DMS153 (cell line): ENCODE results near the gene IER5L.

Source experiments
- DNase-seq: peaks from one replicate; lab custom pipeline; 2025; lab: John Stamatoyannopoulos, UW

The IER5L gene

DNA sequence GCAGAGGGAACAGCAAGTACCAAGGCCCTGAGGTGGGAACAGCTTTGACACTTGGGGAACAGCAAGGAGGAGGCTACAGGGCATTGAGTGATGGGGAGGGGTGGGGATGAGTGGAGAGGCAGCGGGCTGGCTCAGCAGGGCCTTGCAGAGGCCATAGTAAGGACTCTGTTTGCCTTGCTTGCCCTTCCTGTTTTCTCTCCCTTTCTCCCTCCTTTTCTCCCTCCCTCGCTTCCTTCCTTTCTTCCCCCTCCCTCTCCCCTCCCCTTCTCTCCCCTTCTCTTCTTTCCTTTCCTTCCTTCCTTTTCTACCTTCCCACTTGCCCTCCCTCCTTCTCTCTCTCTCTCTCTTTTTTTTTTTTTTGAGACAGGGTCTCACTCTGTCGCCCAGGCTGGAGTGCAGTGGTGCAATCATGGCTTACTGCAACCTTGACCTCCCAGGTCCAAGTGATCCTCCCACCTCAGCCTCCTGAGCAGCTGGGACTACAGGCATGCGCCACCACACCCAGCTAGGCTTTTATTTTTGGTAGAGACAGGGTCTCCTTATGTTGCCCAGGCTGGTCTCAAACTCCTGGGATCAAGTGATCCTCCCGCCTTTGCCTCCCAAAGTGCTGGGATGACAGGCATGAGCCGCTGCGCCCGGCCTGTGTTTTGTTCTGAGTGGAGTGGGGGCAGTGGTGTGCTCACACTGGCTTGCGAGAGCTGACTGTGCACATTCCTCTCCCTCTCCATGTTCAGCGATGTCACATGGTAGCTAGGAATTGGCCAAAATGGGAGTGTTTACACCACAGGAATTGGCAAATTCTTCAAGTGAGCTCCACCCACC, 17.1 kb downstream of the IER5L start:
- no peak for DNase-seq

- no peak for DNase-seq
These were observed 21.9 kb downstream of the IER5L start for GRCh38 chr9:129156163-129156562.

DNA sequence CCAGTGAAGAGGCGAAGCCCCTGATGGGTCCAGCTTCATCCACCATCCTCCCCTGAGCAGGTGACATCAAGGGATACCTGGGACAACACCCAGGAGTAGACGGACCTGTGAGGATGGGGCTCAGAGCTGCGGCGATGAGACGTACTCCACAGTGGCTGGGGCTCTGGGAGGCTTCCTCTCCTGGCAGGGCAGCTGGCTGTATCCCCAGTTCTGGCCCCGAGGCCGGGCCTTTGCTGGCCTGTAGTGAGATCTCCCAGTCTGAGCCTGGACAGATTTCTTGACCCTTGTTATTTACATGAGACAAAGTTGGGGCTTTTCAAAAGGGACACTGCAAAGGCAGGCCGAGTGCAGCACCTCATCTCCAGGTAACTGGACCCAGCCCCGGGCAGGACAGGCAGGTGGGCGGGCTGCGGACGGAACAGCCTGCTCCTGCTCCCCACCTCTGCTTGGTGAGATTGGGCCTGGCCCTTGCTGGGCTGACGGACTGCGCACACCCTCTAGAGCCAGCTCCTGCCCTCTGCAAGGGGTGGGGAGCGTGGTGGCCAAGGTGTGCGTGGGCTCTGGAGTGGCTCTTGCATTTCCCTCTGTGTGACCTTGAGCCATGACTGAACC, 23.1 kb downstream of the IER5L start:
- DNase-seq = no peak

DNA sequence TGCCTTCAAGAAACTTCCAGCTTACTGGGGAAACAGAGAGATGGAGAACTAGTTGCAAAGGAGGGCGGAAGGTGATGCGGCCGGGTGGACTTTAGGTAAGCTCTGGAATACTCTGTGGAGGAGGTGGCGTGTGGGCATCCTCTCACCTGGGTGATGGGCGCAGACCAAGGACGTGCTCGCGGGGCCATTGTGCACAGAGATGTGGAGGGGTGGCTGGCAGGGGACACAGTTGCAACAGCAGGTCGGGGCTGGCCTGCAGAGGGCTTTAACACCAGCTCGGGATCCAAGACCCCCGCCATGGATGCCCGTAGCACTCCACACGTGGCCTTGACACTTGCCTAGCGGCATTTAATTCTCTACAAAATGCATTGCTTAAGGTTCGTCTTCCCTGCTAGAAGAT, 26.6 kb downstream of the IER5L start:
- DNase-seq = no peak

GRCh38 chr9:129150672-129151211, 27.3 kb downstream of the IER5L start:
- no peak for DNase-seq

- no peak for DNase-seq
These were observed 27.9 kb downstream of the IER5L start for GRCh38 chr9:129150122-129150521.

DNA sequence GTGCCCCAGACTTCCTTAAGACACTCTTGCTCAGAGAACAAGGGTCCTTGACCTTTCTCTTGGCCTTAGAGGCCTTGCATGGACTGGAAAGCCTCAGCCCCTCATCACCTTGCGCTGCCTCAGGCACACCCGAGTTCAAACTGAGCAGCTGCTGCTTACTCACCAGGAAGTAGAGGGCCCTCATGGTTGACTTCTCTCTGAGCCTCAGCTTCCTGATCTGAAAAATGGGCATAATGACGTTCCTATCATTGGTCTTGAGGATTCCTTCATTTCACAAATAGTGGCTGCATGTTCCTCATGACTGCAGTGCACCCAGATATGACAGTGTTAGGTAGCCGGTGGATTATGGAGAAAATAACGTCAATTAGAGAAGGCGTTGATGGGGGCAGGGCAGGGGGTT, 28.6 kb downstream of the IER5L start:
- DNase-seq = no peak

DNA sequence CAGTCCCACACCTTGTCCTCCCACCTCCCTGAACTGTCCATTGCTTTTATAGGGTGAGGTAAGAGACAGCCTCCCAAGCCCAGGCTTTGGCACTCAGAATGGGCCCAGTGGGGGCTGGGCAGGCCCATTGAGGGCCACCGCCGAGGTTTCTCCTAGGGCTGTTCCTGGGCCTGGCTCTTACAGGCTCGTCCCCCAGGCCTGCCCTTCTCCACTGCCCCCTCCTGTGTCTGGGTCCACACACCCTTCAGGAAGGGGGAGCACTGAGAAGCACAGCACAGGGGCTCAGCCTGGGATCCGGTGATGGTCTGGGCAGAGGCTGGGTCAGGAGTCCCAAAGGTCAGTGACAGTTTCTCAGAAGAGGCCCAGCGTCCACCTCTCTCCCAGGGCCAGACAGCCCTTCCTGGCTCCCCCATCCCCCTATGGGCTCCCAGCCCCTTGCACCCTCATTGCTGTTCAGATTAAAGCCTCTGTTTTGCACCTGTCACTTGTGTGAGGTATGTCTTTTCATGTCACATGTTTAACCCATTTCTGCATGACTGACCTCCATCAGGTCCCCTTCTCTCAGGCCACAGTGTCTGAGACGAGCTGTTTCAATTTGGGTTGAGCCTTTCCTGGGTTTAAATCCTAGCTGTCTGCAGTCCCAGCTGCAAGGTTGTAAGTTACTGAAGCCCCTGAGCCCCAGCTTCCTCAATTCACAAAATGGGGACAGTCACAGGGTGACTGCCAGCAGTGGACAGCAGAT, 29.4 kb downstream of the IER5L start:
- no peak for DNase-seq

- no peak for DNase-seq
These were observed 31.6 kb downstream of the IER5L start for GRCh38 chr9:129146441-129146941.

- no peak for DNase-seq
These were observed 32.2 kb downstream of the IER5L start for GRCh38 chr9:129145841-129146292.

- no peak for DNase-seq
These were observed 32.7 kb downstream of the IER5L start for GRCh38 chr9:129145316-129145715.

GRCh38 chr9:129143031-129143927, 34.8 kb downstream of the IER5L start:
- DNase-seq = peak; percentile 10

DNA sequence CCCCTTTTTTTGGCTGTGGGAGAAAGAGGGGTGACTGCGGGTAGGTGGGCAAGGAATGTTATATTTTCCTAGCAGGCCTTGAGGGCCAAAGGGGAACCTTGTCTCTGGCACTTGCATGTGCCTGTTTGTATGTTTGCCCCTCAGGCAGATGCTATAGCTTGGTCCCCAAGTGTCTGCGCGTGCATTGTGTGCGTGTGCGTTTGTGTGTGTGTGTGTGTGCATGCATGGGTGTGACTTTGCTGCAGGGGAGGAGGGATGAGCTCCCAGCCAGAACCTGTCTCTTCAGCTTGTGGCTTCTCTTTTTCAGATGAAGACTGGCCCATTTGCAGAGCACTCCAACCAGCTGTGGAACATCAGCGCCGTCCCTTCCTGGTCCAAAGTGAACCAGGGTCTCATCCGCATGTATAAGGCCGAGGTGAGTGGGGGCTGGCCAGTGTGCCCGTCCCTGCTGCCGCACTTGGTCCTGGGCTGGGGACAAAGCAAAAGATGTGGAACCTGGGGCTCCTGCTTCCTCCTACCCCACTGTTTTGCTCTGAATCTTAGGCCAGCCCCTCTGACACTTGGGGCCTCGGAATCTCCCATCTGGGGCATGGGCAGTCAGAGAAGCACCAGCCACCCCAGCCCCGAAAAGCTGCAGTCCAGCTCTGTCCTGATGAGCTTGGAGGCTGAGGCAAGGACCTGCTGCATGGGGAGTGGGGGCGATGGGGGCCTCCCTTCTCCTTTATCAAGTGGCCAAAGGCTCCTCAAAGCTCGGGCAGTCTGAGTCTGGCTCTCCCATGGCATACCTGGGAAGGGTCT, 35.7 kb downstream of the IER5L start:
- no peak for DNase-seq

- DNase-seq = no peak
These were observed 36.7 kb downstream of the IER5L start for GRCh38 chr9:129141066-129142041.

GRCh38 chr9:129140397-129141065, 37.5 kb downstream of the IER5L start:
- peak; percentile 62 for DNase-seq

- peak; percentile 96 for DNase-seq
These were observed 38.1 kb downstream of the IER5L start for GRCh38 chr9:129139993-129140396.

DNA sequence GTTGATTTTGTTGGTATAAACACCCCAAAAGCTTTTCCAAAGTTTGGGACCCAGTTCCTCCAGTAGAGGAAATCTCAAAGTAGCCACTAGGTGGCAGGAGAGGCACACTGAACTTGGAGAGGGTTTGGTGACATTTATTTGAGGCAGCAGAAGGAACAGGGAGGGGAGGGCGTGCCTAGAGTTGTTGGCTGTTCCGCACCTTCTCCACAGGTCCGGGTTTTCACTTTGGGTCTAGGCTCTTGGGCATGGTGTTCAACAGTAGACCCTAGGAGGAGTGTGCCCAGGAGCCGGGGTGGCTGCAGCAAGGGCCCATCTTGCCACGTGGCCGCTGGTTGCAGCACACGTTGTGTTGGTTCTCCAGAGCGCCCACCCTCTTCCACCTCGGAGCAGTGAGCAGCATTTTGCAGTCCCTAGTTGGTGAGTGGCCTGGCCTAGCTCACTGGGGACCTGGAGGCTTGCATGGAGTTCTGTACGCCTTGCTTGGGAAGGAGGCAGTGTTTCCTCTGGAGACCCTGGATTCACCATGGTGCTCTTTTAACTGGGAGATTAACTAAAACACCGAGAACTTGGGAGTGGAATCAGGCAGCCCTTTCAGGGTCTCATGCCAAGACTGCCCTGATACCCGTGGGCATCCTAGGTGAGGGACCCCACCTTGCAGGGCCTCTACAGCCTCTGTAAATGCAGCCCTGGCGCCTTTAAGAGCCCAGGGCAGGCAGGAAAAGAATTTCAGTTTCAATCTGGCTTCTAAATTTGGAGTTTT, 38.6 kb downstream of the IER5L start:
- peak; percentile 61 for DNase-seq
